Hematopoietic multipotent progenitor cell treated with erythropoietin and hydrocortisone succinate and interleukin-3 and kit ligand, for 6 days (in vitro differentiated cells): ENCODE measurements around the gene C5.
A peak's percentile ranks its signal among the peaks of the same experiment; 100 is the strongest.
"Not testable (repeated sequence)": the region's sequence is repeated elsewhere in the genome, so short reads cannot be mapped to it uniquely, and the experiment has no call there.

Experiments used
- DNase-seq: peaks from one replicate; pipeline ENCODE4 v3.0.0-alpha.2; 2015

The C5 gene

GRCh38 chr9:120977321-120977720 is 72.8 kb downstream of the C5 start:
- no peak for DNase-seq

- no peak for DNase-seq
Measured at GRCh38 chr9:120974921-120975320, 75.2 kb downstream of the C5 start.

- DNase-seq = no peak
Measured at GRCh38 chr9:120974181-120974580, 75.9 kb downstream of the C5 start.

- no peak for DNase-seq
Measured at GRCh38 chr9:120971938-120972337, 78.1 kb downstream of the C5 start.

- not testable (repeated sequence) for DNase-seq
Measured at GRCh38 chr9:120971471-120971870, 78.6 kb downstream of the C5 start.

GRCh38 chr9:120970244-120970643 is 79.8 kb downstream of the C5 start:
- DNase-seq = no peak

GRCh38 chr9:120966013-120966369 is 84.1 kb downstream of the C5 start:
- DNase-seq = no peak

GRCh38 chr9:120965344-120966012 is 84.6 kb downstream of the C5 start:
- DNase-seq = no peak

- no peak for DNase-seq
Measured at GRCh38 chr9:120961936-120962335, 88.1 kb downstream of the C5 start.

GRCh38 chr9:120960001-120960400 is 90.1 kb downstream of the C5 start:
- no peak for DNase-seq

- no peak for DNase-seq
Measured at GRCh38 chr9:120956862-120957261, 93.2 kb downstream of the C5 start.

- DNase-seq = no peak
Measured at GRCh38 chr9:120951960-120952618, 98.0 kb downstream of the C5 start.

- DNase-seq = no peak
Measured at GRCh38 chr9:120950421-120951388, 99.4 kb downstream of the C5 start.

- DNase-seq = no peak
Measured at GRCh38 chr9:120949290-120949689, 100.8 kb downstream of the C5 start.

- DNase-seq = no peak
Measured at GRCh38 chr9:120948824-120949223, 101.3 kb downstream of the C5 start.

- no peak for DNase-seq
Measured at GRCh38 chr9:120947222-120947621, 102.9 kb downstream of the C5 start.

GRCh38 chr9:120946259-120946658 is 103.8 kb downstream of the C5 start:
- no peak for DNase-seq

GRCh38 chr9:120944948-120945347 is 105.1 kb downstream of the C5 start:
- no peak for DNase-seq

GRCh38 chr9:120944434-120944843 is 105.6 kb downstream of the C5 start:
- DNase-seq = peak; percentile 48

- no peak for DNase-seq
Measured at GRCh38 chr9:120942186-120943001, 107.7 kb downstream of the C5 start.

- DNase-seq = no peak
Measured at GRCh38 chr9:120941046-120941770, 108.9 kb downstream of the C5 start.

- no peak for DNase-seq
Measured at GRCh38 chr9:120940573-120940972, 109.5 kb downstream of the C5 start.
